NCI-H524 treated with DMSO at 0.1 percent for 48 hours (cell line): Measurements from ENCODE around the gene VPS35.
A peak's percentile ranks its signal among the peaks of the same experiment; 100 is the strongest.

Experiments
- DNase-seq: peaks from one replicate; lab custom pipeline; 2025; lab: John Stamatoyannopoulos, UW

The VPS35 gene

DNA sequence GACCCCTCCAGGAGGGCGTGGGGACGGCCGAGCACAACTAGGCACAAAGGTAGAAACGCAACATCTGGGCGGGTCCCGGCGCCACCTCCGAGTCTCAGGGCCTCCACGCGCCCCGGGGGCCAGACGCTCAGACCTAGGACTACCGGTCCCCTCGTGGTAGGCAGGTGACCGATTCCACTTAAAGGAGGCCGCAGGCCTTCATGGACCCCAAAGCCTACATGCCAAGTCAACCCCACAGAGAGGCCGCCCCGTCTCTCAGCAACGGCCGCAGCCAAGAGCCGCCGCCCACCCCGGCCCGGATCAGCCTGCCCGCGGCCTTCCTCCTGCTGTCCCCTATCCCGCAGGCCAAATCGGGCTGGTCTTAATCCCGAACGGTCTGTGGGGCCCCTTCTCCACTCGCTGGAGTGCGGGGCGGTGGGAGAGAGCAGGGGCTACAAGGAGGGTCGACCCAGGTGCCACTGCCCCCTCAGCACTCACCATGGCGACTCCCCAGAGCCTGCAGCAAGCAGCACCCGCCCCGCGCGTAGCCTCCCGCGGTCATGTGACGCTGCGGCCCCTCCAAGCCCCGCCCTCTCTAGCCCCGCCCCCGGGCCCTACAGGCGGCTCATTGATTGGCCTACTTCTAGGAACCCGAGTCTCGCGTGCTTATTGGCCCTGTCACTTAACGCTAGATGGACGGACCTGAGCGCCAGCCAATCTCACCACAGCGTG is at the start of gene VPS35:
TSS of gene VPS35 (minus strand) at position 525 of the 711 bp plus-strand sequence. CDS start at position 480, 45 bp downstream.
- DNase-seq: peak; percentile 91

DNA sequence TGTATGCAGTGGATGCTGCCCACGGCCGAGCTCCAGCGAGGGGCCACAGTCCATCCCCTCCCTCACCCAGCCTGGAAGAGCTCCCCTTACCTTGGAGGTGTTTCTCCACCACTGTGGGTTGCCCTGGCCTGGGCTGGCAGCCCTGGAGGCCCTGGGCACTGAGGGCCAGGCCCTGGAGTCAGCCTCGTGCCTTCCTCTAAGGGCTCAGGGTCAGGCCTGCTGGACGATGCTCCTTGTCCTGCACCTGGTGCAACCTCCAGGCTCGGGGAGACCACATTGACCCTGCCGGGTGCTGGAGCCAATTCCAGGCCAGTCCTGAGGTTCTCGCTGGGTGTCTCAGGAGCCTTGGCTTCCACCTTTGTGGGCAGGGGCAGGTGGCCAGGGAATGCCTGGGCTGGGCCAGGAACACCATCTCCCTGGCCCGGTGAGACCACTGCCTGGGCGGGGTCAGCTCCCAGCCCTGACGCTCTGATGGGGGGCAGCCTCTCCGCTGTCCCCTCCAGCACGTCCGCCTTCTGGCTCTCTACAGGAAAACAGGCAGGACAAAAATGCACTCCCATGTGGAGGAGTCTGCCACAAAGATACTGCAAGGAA is 48.7 kb upstream of the VPS35 start:
- no peak for DNase-seq

DNA sequence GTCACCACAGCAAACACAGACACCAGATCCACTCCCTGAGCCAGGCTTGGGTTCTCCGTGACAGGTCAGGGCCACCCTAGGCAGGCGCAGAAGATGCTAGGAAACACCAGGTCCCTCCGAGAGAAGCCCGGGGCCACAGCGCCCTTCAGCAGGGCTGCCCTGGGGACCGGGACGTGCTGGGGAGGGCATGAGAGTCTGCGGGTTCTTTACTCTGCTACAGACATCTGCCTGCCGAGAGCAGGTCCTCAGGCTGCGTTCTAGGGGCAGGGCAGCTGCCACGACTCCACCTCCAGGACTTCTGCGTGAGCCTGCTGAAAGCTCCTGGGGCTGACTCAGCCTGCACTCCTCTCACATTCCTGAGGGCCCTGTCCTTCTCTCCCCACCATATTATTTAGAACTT is 47.7 kb upstream of the VPS35 start:
- DNase-seq: no peak

DNA sequence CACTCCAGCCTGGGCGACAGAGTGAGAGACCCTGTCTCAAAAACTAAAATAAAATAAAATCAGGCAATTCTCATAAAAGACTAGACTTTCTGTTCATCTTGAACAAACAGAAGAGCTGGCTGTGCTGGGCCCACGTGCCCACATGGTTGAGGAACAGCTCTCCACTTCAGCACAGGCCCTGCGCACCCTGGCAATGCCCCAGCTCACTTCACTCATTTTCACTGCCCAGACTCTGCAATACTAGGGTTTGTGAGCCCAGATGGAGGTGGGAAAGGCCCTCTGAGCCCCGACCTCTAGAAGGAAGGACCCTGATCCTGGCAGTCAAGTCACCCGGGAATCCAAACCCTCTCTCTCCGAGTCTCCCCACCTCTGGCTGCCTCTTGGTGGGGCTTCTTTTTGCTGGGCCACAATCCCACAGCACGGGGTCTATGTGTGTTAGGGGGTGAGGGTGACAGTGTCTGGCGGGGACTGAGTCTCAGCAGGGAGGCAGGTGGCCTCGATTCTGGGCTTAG is 44.4 kb upstream of the VPS35 start:
- DNase-seq: no peak

DNA sequence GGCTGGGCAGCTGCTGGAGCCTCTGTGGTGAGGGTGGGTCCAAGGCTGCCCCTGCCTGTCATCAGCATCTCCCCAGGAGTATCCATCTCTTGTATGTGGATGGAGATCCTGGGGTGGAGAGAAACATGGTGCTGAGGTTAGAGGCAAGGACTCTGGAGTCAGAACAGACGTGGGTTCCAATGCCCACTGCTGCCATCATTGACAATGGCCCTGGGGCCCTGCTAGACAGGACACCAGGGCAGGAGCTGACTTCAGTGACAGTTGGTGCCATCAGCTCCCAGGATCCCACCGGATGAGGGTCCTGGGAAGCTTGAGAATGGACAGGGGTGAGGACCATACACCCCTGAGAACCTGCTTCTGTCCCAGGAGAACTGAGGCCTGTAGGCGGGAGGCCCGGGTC is 43.6 kb upstream of the VPS35 start:
- DNase-seq: no peak

DNA sequence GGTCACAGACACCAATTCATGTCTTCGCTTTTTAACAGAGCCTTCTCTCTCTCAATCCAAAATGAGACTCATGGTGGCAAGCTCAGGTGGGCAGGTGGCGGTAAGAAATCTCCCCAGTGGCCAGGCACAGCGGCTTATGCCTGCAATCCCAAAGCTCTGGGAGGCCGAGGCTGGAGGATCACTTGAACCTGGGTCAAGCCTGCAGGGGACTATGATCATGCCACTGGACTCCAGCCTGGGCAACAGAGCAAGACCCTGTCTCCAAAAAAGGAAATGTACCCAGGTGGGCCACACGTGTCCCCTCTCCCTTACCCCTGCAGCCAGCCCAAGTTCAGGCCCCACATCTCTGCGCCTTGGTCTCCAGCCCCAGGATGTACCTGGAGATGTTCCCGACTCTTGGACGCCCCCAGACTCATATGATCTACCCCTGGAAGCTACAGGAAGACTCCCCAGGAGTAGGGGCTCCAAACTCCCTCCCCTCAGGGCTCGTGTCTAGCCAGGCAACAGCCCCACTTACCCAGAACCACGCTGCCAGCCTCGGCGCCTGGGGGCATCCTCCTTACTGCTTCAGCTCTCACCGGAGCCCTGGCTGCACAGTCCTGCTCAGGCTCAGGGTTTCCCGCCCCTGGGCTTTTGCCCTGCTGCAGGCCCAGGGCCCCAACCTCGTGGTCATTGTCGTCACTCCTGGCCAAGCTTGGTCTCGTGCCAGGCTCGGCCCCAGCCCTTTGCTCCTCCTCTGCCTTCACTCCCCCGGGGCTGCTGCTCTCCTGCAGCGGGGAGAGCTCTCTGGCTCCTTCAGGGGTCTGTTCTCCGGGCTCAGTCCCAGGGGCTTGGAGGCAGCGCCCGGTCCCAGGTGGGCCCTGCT is 42.9 kb upstream of the VPS35 start:
- DNase-seq: no peak

DNA sequence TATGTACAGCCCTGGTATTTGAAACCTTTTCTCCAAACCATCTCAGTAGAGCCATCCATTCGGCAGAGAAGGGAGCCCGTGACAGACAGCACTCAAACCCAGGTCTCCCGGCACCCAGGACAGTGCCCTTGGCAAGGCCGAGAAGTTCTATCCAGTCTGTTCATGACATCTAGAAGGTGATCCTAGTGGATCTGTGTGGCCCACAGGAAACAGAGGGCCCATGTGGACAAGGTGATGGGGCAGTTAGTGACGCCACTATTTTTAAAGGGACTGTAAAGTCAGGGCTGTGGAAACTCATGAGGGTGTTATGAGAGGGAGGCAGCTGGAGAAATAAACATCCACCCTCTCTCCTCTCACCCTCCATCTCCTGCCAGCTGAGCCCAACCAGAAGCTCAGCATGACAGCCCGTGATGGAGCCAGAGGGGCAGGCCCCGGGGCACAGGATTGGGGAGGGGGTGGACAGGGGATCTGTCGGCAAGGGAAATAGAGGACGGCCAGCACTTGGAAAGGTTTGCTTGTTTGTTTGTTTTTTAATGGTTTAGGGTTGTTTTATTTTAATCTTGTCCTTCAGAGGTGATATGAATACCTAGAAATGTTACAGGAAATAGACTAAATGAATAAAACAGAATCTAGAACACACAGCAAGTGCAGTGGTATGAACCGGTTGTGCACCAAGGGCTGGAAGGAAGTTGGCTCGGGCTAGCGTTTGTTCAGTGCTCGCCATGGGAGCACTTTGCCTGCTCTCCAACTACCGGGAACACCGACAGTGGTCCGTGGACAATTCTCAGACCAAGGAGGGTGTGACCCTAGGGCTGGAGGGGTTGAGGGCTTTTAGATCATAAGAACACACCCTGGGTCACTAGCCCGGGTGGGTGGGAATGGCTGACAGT is 42.1 kb upstream of the VPS35 start:
- no peak for DNase-seq

DNA sequence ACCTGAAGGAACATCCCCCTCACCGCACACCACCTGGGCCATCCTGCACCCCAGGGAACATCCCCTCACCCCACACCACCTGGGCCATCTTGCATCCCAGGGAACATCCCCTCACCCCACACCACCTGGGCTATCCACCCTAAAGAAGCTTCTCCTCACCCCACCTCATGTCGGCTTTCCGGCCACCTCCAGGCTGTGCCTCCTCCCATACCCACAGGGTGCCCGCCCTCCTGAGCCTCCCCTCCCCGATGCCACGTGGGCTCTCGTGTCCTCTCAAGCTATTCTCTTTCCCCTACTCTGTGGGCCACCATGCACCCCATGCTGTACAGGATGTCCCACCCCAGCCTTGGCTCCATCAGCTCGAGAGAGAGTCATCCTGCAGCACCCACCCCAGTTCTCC is 41.1 kb upstream of the VPS35 start:
- no peak for DNase-seq

DNA sequence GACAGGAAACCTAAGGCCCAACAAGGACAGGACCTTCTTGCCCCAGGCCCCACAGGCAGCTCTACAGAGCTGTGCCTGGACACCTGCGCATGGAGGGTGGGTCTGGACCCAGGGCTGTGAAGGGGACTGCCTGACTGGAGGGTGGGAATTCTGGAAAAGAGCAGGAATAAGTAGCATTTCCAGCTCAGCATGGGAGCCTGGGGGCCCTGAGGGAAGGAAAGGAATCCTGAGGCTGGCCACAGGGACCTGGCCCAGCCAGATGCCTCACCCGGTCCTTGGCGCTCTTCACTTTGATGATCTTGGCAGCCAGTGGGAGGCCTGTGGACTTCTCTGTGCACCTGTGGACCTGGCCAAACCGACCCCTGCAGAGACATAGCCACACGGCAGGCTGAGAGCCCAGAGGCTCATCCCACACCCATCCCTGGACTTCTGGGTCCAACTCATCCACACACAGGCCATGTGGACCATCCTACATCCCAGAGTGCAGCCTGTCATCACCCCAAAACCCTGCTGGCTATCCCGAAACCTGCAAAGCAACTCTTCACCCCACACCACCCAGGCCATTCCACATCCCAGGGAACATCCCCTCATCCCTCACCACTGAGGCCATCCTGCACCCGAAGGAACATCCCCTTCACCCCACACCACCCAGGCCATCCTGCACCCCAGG is 40.5 kb upstream of the VPS35 start:
- no peak for DNase-seq

DNA sequence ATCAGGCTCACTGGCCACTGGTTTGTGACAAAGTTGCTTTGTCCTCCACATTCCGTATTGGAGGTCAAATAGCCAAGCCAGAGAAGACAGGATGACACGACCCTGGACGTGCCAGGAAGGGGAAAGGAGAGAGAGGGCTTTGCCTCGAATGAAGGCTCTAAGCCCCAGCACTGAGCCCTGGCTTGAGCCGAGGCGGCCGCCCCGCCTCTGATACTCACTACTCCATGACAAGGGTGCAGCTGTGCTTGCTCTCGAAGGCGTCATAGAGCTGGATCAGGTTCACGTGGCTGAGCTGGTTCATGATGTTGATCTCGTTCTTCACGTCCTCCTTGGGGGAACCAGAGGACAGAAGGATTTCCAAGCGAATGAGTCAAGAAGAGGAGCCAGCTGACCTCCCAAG is 39.8 kb upstream of the VPS35 start:
- no peak for DNase-seq

DNA sequence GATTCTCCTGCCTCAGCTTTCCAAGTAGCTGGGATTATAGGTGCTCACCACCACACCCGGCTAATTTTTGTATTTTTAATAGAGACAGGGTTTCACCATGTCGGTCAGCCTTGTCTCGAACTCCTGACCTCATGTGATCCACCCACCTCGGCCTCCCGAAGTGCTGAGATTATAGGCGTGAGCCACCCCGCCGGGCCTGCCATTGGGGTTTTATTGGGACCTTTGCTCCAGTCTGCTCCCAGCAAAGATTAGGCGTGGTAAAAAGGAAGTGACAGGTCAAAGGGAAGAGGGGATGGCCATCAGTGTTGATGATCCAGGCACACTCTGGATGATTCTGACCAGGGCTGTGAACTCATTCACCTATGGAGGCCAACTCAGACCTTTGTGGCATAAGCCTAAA is 38.7 kb upstream of the VPS35 start:
- no peak for DNase-seq

DNA sequence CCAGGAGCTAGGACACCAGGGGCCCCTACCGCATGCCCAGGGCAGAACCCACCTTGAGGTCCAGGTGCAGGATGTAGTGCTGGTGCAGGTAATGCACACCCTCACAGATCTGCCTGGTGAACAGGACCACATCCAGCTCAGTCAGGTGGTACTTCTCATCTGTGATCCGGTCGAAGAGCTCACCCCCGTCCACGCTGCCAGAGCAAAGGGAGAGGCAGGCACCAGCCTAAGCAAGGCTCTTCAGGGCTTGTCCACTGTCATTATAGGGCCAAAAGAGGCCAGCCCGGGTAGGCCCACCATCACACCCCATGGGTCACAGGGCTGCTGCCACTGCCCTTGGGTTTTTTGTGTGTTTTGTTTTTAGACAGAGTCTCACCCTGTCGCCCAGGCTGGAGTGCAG is 38.2 kb upstream of the VPS35 start:
- DNase-seq: no peak

DNA sequence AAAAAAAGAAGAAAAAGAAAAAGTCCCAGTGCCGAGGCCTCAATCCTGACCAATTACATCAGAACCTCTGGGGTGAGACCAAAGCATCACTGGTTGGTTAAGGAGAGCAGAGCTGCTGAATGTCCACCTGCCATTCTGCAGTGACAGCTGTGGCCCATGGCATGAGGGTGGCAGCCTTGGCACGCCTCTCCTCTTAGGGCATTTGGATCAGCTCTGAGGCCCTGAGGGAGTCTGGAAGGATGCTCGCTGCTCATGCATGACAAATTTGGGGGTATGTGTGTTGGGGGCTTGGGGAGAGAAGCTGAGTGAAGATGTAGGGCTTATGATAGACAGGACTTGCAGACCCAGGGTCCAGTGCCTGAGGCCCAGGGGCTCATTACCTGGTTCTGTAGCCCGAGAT is 32.9 kb upstream of the VPS35 start:
- no peak for DNase-seq

DNA sequence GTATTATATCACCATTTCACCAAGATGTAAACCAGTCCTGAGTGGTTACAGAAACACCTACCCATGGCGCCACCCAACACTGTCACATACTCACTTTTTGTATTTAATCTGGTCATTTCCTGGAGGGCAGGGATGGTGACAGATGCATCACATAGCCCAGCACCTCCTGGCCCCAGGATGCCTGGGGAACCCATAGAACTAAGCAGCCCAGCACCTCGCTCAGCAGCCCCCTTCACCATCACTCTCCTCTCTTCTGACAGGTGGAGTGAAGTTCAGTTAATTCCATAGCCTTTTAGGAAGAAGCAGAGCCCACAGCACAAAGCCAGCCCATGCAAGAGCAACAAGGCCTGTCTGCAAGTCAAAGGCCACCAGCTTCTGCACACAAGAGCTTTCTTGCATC is 31.6 kb upstream of the VPS35 start:
- DNase-seq: no peak

DNA sequence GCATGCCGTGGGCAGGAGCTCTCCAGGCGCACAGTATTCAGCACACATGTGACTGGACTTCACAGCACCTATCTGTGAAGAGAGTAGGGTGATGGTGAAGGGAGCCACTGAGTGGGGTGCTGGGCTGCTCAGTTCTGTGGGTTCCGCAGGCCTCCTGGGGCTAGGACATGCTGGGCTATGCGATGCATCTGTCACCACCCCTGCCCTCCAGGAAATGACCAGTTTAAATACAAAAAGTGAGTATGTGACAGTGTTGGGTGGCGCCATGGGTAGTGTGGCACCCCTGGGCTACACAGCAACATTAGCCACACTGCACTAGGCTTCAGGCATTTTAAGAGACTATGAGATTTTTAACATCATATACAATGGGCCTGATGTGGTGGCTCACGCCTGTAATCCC is 30.6 kb upstream of the VPS35 start:
- DNase-seq: no peak

DNA sequence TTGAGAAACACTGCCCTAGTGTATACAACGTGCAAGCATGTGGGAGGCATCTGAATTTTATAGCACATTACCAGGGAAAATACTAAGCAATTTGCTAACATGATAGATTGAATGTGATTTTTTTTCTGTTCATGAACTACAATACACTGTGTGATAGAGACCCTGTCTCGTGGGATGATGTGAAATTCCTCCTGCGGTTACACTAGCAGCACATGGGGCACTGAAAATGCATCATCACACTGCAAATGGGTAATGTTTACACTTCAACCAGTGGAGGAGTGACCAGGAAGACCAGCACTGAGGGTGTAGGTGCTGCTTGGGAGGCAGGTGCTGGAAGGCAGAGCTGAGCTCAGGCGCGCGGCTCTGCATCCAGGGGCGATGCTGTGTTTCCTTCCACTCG is 29.2 kb upstream of the VPS35 start:
- no peak for DNase-seq

DNA sequence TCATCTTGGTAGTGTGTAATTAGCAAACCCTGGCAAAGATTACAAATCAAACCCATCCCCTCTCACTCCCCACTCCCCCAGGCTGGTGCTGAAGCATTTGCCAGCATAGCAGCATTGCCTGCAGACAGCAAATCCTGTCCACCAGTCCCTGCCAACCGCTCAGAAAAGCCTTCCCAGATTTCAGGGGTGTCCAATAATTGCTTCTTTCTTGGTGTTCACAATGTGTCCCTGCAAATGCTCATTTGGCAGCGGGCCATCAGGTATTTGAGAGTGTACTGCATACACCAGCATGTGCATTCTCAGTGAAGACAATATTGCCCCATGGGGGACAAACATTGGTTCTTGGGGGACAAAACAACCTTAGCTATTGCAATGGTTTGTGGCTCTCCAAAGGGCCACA is 28.7 kb upstream of the VPS35 start:
- no peak for DNase-seq

DNA sequence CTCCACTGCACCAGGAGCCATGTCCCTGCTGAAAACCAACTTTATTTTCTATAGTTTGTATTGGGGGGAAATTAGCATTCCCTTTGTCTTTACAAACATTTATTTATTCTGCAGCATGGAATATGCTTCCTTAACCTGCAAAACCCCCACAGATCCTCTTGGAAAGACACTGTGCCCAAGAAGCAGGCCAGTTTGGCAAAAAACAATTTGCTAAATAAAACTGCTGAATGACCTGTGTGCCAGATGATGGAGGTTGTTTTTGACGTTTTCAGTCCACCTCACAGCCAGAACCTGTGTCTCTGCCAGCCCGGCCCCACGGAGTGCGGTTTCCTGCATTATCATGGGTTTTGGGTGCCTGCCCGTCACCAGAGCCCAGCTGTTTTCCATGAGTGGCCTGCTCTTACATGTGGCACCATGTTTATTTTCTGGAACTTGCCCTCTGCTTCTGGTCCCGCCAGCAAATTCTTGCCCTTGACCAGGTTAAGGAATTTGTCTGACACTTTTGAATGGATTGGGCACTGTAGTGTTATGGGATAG is 26.9 kb upstream of the VPS35 start:
- no peak for DNase-seq

DNA sequence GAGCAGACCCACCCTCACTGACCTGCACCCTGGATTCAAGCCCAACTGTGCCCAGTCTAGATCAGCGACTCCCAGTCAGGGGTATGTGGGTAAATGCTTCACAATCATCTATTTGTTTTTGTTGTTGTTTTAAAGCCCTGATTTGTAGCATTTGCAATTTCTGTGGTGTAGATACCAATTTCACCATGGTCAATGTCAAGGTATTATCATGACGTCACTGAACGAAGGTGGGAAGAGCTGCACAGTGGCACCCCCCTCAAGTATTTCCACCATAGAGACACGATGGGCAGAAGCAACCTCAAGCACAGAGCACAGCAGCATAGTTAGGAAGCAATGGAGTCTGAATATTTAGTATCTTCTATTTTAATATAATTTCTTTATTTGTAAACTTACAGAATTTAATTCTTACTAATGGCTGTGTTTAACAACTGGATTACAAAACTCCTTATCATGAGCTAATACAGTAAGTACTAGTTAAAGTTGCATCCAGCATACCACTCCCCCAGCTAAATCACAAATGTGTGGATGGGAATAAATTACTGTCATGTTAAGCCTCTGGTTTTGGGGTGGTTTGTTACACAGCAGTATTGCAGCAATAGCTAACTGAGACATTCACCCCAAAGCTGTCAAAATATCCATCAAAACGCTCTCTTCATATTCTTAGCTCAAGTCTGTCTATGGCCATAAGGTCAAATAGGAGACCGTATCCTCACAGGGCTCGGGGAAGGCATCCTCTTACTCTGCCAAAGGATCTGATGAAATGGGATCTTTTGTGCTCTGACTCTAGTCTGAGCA is 26.0 kb upstream of the VPS35 start:
- DNase-seq: no peak

DNA sequence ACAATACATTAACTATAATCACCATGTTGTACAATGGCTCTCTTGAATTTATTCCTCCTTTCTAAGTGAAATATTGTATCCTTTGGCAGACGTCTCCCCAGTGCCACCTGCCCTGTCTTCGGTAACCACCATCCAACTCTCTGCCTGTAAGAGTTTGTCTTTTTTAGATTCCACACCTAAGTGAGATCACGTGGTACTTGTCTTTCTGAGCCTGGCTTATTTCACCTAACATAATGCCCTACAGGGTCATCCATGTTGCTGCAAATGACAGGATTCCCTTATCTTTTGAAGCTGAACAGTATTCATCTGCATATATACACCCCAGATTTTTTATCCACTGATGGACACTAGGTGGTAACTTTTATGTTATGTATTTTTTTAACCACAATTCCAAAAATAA is 24.7 kb upstream of the VPS35 start:
- no peak for DNase-seq
